CD4-positive, CD25-positive, alpha-beta regulatory T cell (primary cell): ENCODE data around the gene OR10H5. TPM values are rescaled to one million over a fixed set of nuclear protein-coding genes. Genes with fewer than 3 reads are reported as not detected.
A peak's percentile ranks its signal among the peaks of the same experiment; 100 is the strongest.
"Not testable (repeated sequence)": the region's sequence is repeated elsewhere in the genome, so short reads cannot be mapped to it uniquely, and the experiment has no call there.

ENCODE experiments used
- ATAC-seq, 2 donors: fragments of 150-1000 bp; cut with Tn5 transposase; one replicate each; pipeline ENCODE4 v1.10.0; 2021; ENCODE audit warnings: low read depth in 2 of 2, moderate number of reproducible peaks in 2 of 2, moderate library complexity in 1 of 2
- DNase-seq, 3 donors: peaks; one replicate each; pipeline versions ENCODE4 v3.0.0 to v3.0.0-alpha.2; 2012 to 2022; ENCODE audit warnings: mixed read lengths in 1 of 3
- H3K27ac ChIP-seq: one replicate; pipeline ENCODE4 v1.7.0; 2013; ENCODE audit warnings: mild to moderate bottlenecking, low read length; ENCODE audit not compliant: insufficient read depth, poor library complexity, severe bottlenecking
- H3K27me3 ChIP-seq: one replicate; pipeline ENCODE4 v1.7.0; 2013; ENCODE audit warnings: low read length; ENCODE audit not compliant: control insufficient read depth, insufficient read depth
- H3K36me3 ChIP-seq: one replicate; pipeline ENCODE4 v1.7.0; 2013; ENCODE audit warnings: mild to moderate bottlenecking, low read length, moderate library complexity; ENCODE audit not compliant: control insufficient read depth, insufficient read depth
- H3K4me1 ChIP-seq: 2 replicates; pipeline ENCODE4 v1.7.0; 2013; ENCODE audit warnings: mild to moderate bottlenecking, low read length; ENCODE audit not compliant: insufficient read depth, control insufficient read depth, poor library complexity, severe bottlenecking
- H3K4me3 ChIP-seq: one replicate; pipeline ENCODE4 v1.7.0; 2013; ENCODE audit warnings: low read depth, mild to moderate bottlenecking, low read length, moderate library complexity
- H3K9me3 ChIP-seq, 2 experiments: 1 replicate in 1 of 2; 2 replicates in 1 of 2; pipeline ENCODE4 v1.7.0; 2013; ENCODE audit warnings: low read length in 2 of 2, mild to moderate bottlenecking in 1 of 2, moderate library complexity in 1 of 2; ENCODE audit not compliant: control insufficient read depth in 2 of 2
- H3K27ac Mint-ChIP-seq, 3 donors: one replicate each; pipeline ENCODE4 v1.8.0; 2020 to 2022; ENCODE audit warnings: mild to moderate bottlenecking in 3 of 3, mixed read lengths in 3 of 3, moderate library complexity in 2 of 3
- H3K27me3 Mint-ChIP-seq: one replicate; pipeline ENCODE4 v1.8.0; 2022; ENCODE audit warnings: mild to moderate bottlenecking, mixed read lengths
- H3K36me3 Mint-ChIP-seq: one replicate; pipeline ENCODE4 v1.8.0; 2020; ENCODE audit warnings: mixed read lengths
- H3K4me1 Mint-ChIP-seq, 4 donors: one replicate each; pipeline ENCODE4 v1.8.0; 2020 to 2022; ENCODE audit warnings: mixed read lengths in 4 of 4, mild to moderate bottlenecking in 1 of 4
- H3K4me3 Mint-ChIP-seq, 4 donors: one replicate each; pipeline ENCODE4 v1.8.0; 2020 to 2022; ENCODE audit warnings: mild to moderate bottlenecking in 4 of 4, mixed read lengths in 4 of 4, moderate library complexity in 3 of 4
- H3K9me3 Mint-ChIP-seq, 7 donors: one replicate each; pipeline ENCODE4 v1.8.0; 2020 to 2022; ENCODE audit warnings: mixed read lengths in 7 of 7, mild to moderate bottlenecking in 3 of 7, moderate library complexity in 2 of 7
- polyA plus RNA-seq, 4 donors: library from polyadenylated mRNA; unstranded; fragments of 300-500 nt; fragmentation: Illumina TruSeq; gene quantifications; one replicate each; pipeline ENCODE4 v1.2.3, GENCODE V29; 2021
- total RNA-seq: library from RNA; stranded (reverse); gene quantifications from one replicate; pipeline ENCODE4 v1.2.3, GENCODE V29; 2022

OR10H5 gene
- total and polyA plus RNA-seq, 5 donors from 2014 or later, result not detected

GRCh38 chr19:15782211-15782610, 5.2 kb upstream of the OR10H5 start:
- H3K4me3 Mint-ChIP-seq, result no peak overlapping the region
- no peak overlapping the region for H3K4me3 ChIP-seq
- peaks cover 0 to 8% (median 0%) of the 10 kb centered on the region in 4 donors for H3K4me1 Mint-ChIP-seq
- no peaks in the 10 kb centered on the region for H3K36me3 Mint-ChIP-seq
- no peaks in the 10 kb centered on the region for H3K27me3 ChIP-seq
- no peak overlapping the region for H3K27ac Mint-ChIP-seq
- H3K36me3 ChIP-seq, result no peaks in the 10 kb centered on the region
- no peaks in the 10 kb centered on the region for H3K27me3 Mint-ChIP-seq
- ATAC-seq (no peak), DNase-seq (no peak)
- no peak overlapping the region for H3K27ac ChIP-seq
- no peaks in the 10 kb centered on the region for H3K4me1 ChIP-seq
- peaks cover 0 to 3% (median 0%) of the 10 kb centered on the region in 7 donors for H3K9me3 Mint-ChIP-seq
- H3K9me3 ChIP-seq, result no peaks in the 10 kb centered on the region

DNA sequence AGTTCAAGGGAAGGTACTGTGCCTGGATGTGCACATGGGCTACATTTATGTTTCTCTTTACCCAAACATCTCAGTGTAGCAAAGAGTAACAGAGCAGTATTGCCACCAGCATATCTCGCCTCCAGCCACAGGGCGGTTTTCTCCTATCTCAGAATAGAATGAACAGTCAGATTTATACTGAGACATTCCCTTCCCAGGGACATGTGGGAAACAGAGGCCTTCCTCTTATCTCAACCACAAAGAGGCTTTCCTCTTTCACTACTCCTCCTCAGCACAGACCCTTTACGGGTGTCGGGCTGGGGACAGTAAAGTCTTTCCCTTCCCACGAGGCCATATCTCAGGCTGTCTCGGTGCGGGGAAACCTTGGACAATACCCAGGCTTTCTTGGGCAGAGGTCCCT, 4.6 kb upstream of the OR10H5 start:
- not testable (repeated sequence) for H3K27me3 ChIP-seq, DNase-seq, H3K27me3 Mint-ChIP-seq, H3K4me1 ChIP-seq, H3K4me3 Mint-ChIP-seq, H3K27ac Mint-ChIP-seq, ATAC-seq, H3K4me3 ChIP-seq, H3K9me3 Mint-ChIP-seq, H3K36me3 Mint-ChIP-seq, H3K36me3 ChIP-seq, H3K27ac ChIP-seq, H3K9me3 ChIP-seq
- H3K4me1 Mint-ChIP-seq, result peaks cover 0 to 11% (median 0%) of the 10 kb centered on the region in 4 donors

DNA sequence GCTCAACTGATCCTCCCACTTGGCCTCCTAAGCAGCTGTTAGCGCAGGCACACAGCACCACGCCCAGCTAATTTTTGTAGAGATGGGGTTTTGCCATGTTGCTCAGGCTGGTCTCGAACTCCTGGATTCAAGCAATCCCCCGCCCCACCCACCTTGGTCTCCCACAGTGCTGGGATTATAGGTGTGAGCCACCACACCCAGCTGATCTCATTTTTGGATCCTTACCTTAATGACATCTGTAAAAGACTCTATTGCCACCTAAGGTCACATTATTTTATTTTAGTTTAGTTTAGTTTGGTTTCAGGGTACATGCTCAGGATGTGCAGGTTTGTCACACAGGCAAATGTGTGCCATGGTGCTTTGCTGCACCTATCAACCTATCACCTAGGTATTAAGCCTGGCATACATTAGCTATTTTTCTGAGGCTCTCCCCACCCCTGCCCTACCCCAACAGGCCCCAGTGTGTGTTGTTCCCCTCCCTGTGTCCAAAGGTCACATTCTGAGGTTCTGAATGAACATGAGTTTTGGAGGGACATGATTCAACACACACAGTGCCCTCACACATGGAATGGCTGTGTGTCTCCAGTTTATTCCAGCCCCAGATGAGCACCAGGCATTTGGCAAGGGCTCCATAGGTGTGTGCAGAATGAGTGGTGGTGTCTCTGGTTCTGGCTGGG, 1.3 kb downstream of the OR10H5 start:
- Mint-ChIP-seq H3K27ac (no peak overlapping the region), H3K4me3 (no peak overlapping the region), H3K36me3 (no peaks in the 10 kb centered on the region), H3K9me3 (peaks cover 0 to 3% (median 0%) of the 10 kb centered on the region in 7 donors), H3K27me3 (peaks cover 16% of the 10 kb centered on the region), H3K4me1 (peaks cover 0 to 3% (median 0%) of the 10 kb centered on the region in 4 donors)
- DNase-seq, result no peak
- Histone ChIP-seq H3K27ac (no peak overlapping the region), H3K27me3 (no peaks in the 10 kb centered on the region), H3K9me3 (no peaks in the 10 kb centered on the region), H3K36me3 (no peaks in the 10 kb centered on the region), H3K4me3 (no peak overlapping the region), H3K4me1 (no peaks in the 10 kb centered on the region)
- ATAC-seq, result no peak

DNA sequence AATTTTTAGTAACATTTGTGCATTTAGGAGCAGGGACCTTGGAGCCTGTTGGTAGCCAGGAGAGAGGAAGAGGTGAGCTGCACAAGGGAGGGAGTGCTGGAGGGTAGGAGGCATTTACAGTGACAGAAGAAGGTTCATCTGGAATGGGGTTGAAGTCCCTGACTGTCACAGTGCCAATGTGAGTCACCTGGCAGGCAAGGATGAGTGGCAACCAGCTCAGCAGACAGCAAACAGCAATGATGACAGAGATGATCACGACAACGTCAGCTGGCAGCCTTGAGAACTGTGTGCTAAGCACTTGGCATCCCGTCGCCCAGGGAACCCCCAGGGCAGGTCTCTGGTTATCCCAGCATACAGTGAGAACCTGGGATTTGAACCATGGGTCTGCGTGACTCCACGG, 2.6 kb downstream of the OR10H5 start:
- Histone ChIP-seq H3K36me3 (no peaks in the 10 kb centered on the region), H3K27ac (no peak overlapping the region), H3K9me3 (no peaks in the 10 kb centered on the region), H3K27me3 (no peaks in the 10 kb centered on the region), H3K4me3 (no peak overlapping the region), H3K4me1 (no peaks in the 10 kb centered on the region)
- ATAC-seq, result no peak
- H3K4me1 Mint-ChIP-seq, result peaks cover 0 to 3% (median 0%) of the 10 kb centered on the region in 4 donors
- no peak overlapping the region for H3K4me3 Mint-ChIP-seq
- no peak for DNase-seq
- peaks cover 17% of the 10 kb centered on the region for H3K27me3 Mint-ChIP-seq
- H3K36me3 Mint-ChIP-seq, result no peaks in the 10 kb centered on the region
- H3K27ac Mint-ChIP-seq, result no peak overlapping the region
- peaks cover 0 to 2% (median 0%) of the 10 kb centered on the region in 7 donors for H3K9me3 Mint-ChIP-seq

GRCh38 chr19:15794279-15794678, 6.8 kb downstream of the OR10H5 start:
- not testable (repeated sequence) for H3K9me3 Mint-ChIP-seq, H3K9me3 ChIP-seq, H3K27ac Mint-ChIP-seq, H3K36me3 Mint-ChIP-seq, H3K4me1 Mint-ChIP-seq, H3K4me3 Mint-ChIP-seq, H3K4me3 ChIP-seq, H3K27ac ChIP-seq, ATAC-seq, H3K27me3 ChIP-seq, H3K36me3 ChIP-seq, DNase-seq, H3K4me1 ChIP-seq
- H3K27me3 Mint-ChIP-seq, result peaks cover 33% of the 10 kb centered on the region

DNA sequence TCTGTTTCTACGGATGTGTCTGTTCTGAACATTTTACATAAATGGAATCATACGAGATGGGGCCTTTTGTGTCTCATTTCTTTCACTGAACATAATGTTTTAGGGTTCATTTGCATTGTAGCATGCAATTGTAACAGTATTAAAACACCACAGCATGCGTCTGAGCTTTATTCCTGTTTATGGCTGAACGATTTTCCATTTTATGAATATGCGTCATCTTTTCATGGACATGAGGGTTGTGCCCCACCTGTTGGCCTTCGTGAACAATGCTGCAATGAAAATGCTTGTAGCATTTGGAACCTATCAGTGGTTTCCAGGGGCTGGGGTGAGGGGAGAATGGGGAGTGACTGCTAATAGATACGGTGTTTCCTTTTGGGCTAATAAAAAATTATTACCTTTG, 22.9 kb downstream of the OR10H5 start:
- no peak for DNase-seq
- H3K9me3 ChIP-seq, result no peaks in the 10 kb centered on the region
- H3K4me3 ChIP-seq, result no peak overlapping the region
- Mint-ChIP-seq H3K4me1 (peaks cover 0 to 11% (median 0%) of the 10 kb centered on the region in 4 donors), H3K4me3 (no peak overlapping the region), H3K27me3 (peaks cover 28% of the 10 kb centered on the region), H3K27ac (no peak overlapping the region), H3K9me3 (peaks cover 0 to 3% (median 0%) of the 10 kb centered on the region in 7 donors), H3K36me3 (no peaks in the 10 kb centered on the region)
- H3K4me1 ChIP-seq, result peaks cover 6% of the 10 kb centered on the region
- ATAC-seq, result no peak
- peaks cover 5% of the 10 kb centered on the region for H3K27me3 ChIP-seq
- H3K27ac ChIP-seq, result no peak overlapping the region
- H3K36me3 ChIP-seq, result no peaks in the 10 kb centered on the region

- Mint-ChIP-seq H3K4me1 (peaks cover 0 to 11% (median 0%) of the 10 kb centered on the region in 4 donors), H3K4me3 (no peak overlapping the region), H3K36me3 (no peaks in the 10 kb centered on the region), H3K9me3 (peaks cover 0 to 2% (median 0%) of the 10 kb centered on the region in 7 donors), H3K27ac (peak overlapping the region in 2 of 3 donors; percentile 27 to 67), H3K27me3 (peaks cover 31% of the 10 kb centered on the region)
- no peaks in the 10 kb centered on the region for H3K36me3 ChIP-seq
- DNase-seq, result no peak
- no peak overlapping the region for H3K27ac ChIP-seq
- H3K27me3 ChIP-seq, result peaks cover 5% of the 10 kb centered on the region
- no peak overlapping the region for H3K4me3 ChIP-seq
- H3K9me3 ChIP-seq, result no peaks in the 10 kb centered on the region
- H3K4me1 ChIP-seq, result peaks cover 6% of the 10 kb centered on the region
- no peak for ATAC-seq
Observed at GRCh38 chr19:15811476-15811875, 24.0 kb downstream of the OR10H5 start.
